Liver (tissue), 9 donors: ENCODE measurements around the gene TOE1. TPM values are rescaled to one million over a fixed set of nuclear protein-coding genes. Genes with fewer than 3 reads are reported as not detected.

Experiments used
- DNase-seq: peaks from one replicate; pipeline ENCODE4 v3.0.0-alpha.2; 2017; ENCODE audit warnings: low spot score
- H3K27ac ChIP-seq, 2 donors: one replicate each; pipeline ENCODE4 v1.7.0; 2013; ENCODE audit warnings: inconsistent platforms in 2 of 2, low read length in 2 of 2, control low read depth in 1 of 2, low read depth in 1 of 2, mild to moderate bottlenecking in 1 of 2
- H3K27me3 ChIP-seq, 4 donors: one replicate each; pipeline versions ENCODE4 v1.6.1 to v1.7.0; 2013; ENCODE audit warnings: low read length in 3 of 4, inconsistent platforms in 1 of 4, mild to moderate bottlenecking in 1 of 4, moderate library complexity in 1 of 4; ENCODE audit not compliant: control insufficient read depth in 4 of 4, insufficient read depth in 4 of 4
- H3K36me3 ChIP-seq, 4 donors: one replicate each; pipeline versions ENCODE4 v1.6.1 to v1.7.0; 2013; ENCODE audit warnings: low read length in 3 of 4, mild to moderate bottlenecking in 3 of 4, low read depth in 1 of 4, moderate library complexity in 1 of 4; ENCODE audit not compliant: control insufficient read depth in 4 of 4, insufficient read depth in 3 of 4
- H3K4me1 ChIP-seq, 4 donors: one replicate each; pipeline versions ENCODE4 v1.6.1 to v1.7.0; 2013; ENCODE audit warnings: low read length in 3 of 4, mild to moderate bottlenecking in 3 of 4, moderate library complexity in 1 of 4; ENCODE audit not compliant: control insufficient read depth in 4 of 4, insufficient read depth in 4 of 4
- H3K4me3 ChIP-seq, 3 donors: one replicate each; pipeline versions ENCODE4 v1.6.1 to v1.7.0; 2013; ENCODE audit warnings: low read length in 3 of 3, control low read depth in 1 of 3, low read depth in 1 of 3, mild to moderate bottlenecking in 1 of 3
- H3K9ac ChIP-seq, 2 donors: one replicate each; pipeline ENCODE4 v1.7.0; 2013; ENCODE audit warnings: low read length in 2 of 2, mild to moderate bottlenecking in 2 of 2, moderate library complexity in 2 of 2, control low read depth in 1 of 2, low read depth in 1 of 2
- H3K9me3 ChIP-seq, 4 donors: one replicate each; pipeline versions ENCODE4 v1.6.1 to v1.7.0; 2013; ENCODE audit warnings: low read length in 3 of 4; ENCODE audit not compliant: control insufficient read depth in 4 of 4
- EGR1 ChIP-seq, 2 donors: IDR thresholded peaks; 2 replicates each; pipeline ENCODE4 v1.6.1; 2016 to 2018; ENCODE audit warnings: antibody characterized with exemption in 2 of 2, low read depth in 2 of 2
- FOXA1 ChIP-seq: IDR thresholded peaks from 2 replicates; pipeline ENCODE4 v1.6.1; 2016; ENCODE audit warnings: antibody characterized with exemption
- FOXA2 ChIP-seq: IDR thresholded peaks from 2 replicates; pipeline ENCODE4 v1.6.1; 2016; ENCODE audit warnings: antibody characterized with exemption
- GABPA ChIP-seq, 2 donors: IDR thresholded peaks in 1 of 2; conservative IDR thresholded peaks in 1 of 2; 2 replicates each; pipeline ENCODE4 v1.6.1; 2016; ENCODE audit warnings: antibody characterized with exemption in 2 of 2, mild to moderate bottlenecking in 1 of 2, moderate library complexity in 1 of 2
- HNF4A ChIP-seq, 2 donors: conservative IDR thresholded peaks; 2 replicates each; pipeline ENCODE4 v1.6.1; 2016; ENCODE audit warnings: antibody characterized with exemption in 2 of 2, mild to moderate bottlenecking in 2 of 2
- HNF4G ChIP-seq: IDR thresholded peaks from 2 replicates; pipeline ENCODE4 v1.6.1; 2016; ENCODE audit warnings: antibody characterized with exemption
- JUND ChIP-seq, 2 donors: IDR thresholded peaks; 2 replicates each; pipeline ENCODE4 v1.6.1; 2016; ENCODE audit warnings: antibody characterized with exemption in 2 of 2
- RAD21 ChIP-seq, 2 donors: IDR thresholded peaks; 2 replicates each; pipeline ENCODE4 v1.6.1; 2016; ENCODE audit warnings: antibody characterized with exemption in 2 of 2, mild to moderate bottlenecking in 2 of 2
- SP1 ChIP-seq: IDR thresholded peaks from 2 replicates; pipeline ENCODE4 v1.6.1; 2018; ENCODE audit warnings: antibody characterized with exemption, mild to moderate bottlenecking
- TAF1 ChIP-seq: conservative IDR thresholded peaks from 2 replicates; pipeline ENCODE4 v1.6.1; 2016; ENCODE audit warnings: antibody characterized with exemption, mild to moderate bottlenecking
- WGBS: extraction: QIAGEN DNeasy Blood & Tissue Kit; methylation state at CpG from one replicate; pipeline ENCODE4 v1.1.7; 2013; 5-methylcytosine and 5-hydroxymethylcytosine counted together
- polyA plus RNA-seq, 2 donors: library from polyadenylated mRNA; stranded (reverse) in 1 of 2; unstranded in 1 of 2; fragments of 200-250 nt in 1 of 2; fragments of >200 nt in 1 of 2; fragmentation: Nextera tagmentation in 1 of 2; extraction: Ambion mirVana in 1 of 2; gene quantifications; one replicate each; pipeline versions ENCODE4 v1.2.1 to v1.2.3, GENCODE V29; 2013 to 2015
- total RNA-seq, 2 donors: library from RNA; depleted of rRNA; stranded (reverse); fragments of >200 nt; gene quantifications; one replicate each; pipeline ENCODE4 v1.2.3, GENCODE V29; 2014
- TF ChIP-seq, protein P1 (sequence below): IDR thresholded peaks from 2 replicates; pipeline ENCODE4 v1.6.1; 2016; ENCODE audit warnings: antibody characterized with exemption
- TF ChIP-seq, protein P2 (sequence below): IDR thresholded peaks from 2 replicates; pipeline ENCODE4 v1.6.1; 2016; ENCODE audit warnings: antibody characterized with exemption, mild to moderate bottlenecking
- TF ChIP-seq, protein P3 (sequence below): fragments of 150-350 bp; IDR thresholded peaks from 2 replicates; pipeline ENCODE4 v1.5.1; 2017; ENCODE audit warnings: improper control_type of control experiment, low read depth, low read length; ENCODE audit not compliant: missing input control
- TF ChIP-seq, protein P4 (sequence below): IDR thresholded peaks from 2 replicates; pipeline ENCODE4 v1.6.1; 2016; ENCODE audit warnings: antibody characterized with exemption
- TF ChIP-seq, protein P5 (sequence below): IDR thresholded peaks from 2 replicates; pipeline ENCODE4 v1.6.1; 2016; ENCODE audit warnings: antibody characterized with exemption
- donor health status: healthy.
- donor health status: healthy.
- donor health status: healthy.
- donor health status: healthy.
- donor health status: healthy.

Gene TOE1
- total and polyA plus RNA-seq, 4 donors: 3.5 to 9.1 (median 5.8) TPM

DNA sequence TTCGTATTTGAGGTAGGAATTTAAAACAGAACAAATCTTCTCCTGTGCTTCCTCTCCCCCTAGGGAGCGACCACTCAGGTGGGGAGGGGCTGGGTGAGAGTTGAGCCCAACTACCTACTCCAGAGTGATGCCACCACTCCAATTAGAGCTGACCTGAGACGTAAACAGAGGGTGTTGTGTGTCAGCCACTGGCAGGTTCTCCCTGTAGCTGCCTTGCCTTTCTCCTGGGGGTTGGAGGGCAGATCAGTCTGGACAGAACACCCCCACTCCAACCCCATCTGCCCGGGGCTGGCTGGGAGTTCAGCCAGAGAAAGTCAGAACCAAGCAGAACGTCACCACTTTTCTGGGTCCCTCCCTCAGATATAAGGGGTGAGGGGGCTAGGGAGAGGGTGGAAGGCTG lies 11.3 kb upstream of the TOE1 start:
- H3K9ac ChIP-seq: no peak overlapping the region
- no peak overlapping the region for H3K4me3 ChIP-seq
- H3K9me3 ChIP-seq: no peaks in the 10 kb centered on the region
- DNase-seq: no peak
- 86% methylated on average over 5 of the region's 5 CpGs for WGBS
- no peaks in the 10 kb centered on the region for H3K27me3 ChIP-seq
- TF ChIP-seq, protein P1, sequence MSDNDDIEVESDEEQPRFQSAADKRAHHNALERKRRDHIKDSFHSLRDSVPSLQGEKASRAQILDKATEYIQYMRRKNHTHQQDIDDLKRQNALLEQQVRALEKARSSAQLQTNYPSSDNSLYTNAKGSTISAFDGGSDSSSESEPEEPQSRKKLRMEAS: no peak
- TF ChIP-seq GABPA (IDR thresholded peaks at IDR 0.05 in 1 of 2, conservative IDR thresholded peaks at IDR 0.05 in 1 of 2): no peak
- TF ChIP-seq SP1: no peak
- no peak for TF ChIP-seq HNF4G
- TF ChIP-seq, protein P2, sequence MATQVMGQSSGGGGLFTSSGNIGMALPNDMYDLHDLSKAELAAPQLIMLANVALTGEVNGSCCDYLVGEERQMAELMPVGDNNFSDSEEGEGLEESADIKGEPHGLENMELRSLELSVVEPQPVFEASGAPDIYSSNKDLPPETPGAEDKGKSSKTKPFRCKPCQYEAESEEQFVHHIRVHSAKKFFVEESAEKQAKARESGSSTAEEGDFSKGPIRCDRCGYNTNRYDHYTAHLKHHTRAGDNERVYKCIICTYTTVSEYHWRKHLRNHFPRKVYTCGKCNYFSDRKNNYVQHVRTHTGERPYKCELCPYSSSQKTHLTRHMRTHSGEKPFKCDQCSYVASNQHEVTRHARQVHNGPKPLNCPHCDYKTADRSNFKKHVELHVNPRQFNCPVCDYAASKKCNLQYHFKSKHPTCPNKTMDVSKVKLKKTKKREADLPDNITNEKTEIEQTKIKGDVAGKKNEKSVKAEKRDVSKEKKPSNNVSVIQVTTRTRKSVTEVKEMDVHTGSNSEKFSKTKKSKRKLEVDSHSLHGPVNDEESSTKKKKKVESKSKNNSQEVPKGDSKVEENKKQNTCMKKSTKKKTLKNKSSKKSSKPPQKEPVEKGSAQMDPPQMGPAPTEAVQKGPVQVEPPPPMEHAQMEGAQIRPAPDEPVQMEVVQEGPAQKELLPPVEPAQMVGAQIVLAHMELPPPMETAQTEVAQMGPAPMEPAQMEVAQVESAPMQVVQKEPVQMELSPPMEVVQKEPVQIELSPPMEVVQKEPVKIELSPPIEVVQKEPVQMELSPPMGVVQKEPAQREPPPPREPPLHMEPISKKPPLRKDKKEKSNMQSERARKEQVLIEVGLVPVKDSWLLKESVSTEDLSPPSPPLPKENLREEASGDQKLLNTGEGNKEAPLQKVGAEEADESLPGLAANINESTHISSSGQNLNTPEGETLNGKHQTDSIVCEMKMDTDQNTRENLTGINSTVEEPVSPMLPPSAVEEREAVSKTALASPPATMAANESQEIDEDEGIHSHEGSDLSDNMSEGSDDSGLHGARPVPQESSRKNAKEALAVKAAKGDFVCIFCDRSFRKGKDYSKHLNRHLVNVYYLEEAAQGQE: no peak
- no peak for TF ChIP-seq TAF1
- TF ChIP-seq, protein P3, sequence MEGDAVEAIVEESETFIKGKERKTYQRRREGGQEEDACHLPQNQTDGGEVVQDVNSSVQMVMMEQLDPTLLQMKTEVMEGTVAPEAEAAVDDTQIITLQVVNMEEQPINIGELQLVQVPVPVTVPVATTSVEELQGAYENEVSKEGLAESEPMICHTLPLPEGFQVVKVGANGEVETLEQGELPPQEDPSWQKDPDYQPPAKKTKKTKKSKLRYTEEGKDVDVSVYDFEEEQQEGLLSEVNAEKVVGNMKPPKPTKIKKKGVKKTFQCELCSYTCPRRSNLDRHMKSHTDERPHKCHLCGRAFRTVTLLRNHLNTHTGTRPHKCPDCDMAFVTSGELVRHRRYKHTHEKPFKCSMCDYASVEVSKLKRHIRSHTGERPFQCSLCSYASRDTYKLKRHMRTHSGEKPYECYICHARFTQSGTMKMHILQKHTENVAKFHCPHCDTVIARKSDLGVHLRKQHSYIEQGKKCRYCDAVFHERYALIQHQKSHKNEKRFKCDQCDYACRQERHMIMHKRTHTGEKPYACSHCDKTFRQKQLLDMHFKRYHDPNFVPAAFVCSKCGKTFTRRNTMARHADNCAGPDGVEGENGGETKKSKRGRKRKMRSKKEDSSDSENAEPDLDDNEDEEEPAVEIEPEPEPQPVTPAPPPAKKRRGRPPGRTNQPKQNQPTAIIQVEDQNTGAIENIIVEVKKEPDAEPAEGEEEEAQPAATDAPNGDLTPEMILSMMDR: no peak
- no peak for TF ChIP-seq FOXA1
- no peak for TF ChIP-seq HNF4A (conservative IDR thresholded peaks at IDR 0.05)
- TF ChIP-seq, protein P4, sequence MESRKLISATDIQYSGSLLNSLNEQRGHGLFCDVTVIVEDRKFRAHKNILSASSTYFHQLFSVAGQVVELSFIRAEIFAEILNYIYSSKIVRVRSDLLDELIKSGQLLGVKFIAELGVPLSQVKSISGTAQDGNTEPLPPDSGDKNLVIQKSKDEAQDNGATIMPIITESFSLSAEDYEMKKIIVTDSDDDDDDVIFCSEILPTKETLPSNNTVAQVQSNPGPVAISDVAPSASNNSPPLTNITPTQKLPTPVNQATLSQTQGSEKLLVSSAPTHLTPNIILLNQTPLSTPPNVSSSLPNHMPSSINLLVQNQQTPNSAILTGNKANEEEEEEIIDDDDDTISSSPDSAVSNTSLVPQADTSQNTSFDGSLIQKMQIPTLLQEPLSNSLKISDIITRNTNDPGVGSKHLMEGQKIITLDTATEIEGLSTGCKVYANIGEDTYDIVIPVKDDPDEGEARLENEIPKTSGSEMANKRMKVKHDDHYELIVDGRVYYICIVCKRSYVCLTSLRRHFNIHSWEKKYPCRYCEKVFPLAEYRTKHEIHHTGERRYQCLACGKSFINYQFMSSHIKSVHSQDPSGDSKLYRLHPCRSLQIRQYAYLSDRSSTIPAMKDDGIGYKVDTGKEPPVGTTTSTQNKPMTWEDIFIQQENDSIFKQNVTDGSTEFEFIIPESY: no peak
- TF ChIP-seq RAD21 (IDR thresholded peaks at IDR 0.05): no peak
- no peak overlapping the region for H3K27ac ChIP-seq
- H3K36me3 ChIP-seq: peaks cover 2 to 23% (median 6%) of the 10 kb centered on the region in 4 donors
- H3K4me1 ChIP-seq: peaks cover 3 to 13% (median 7%) of the 10 kb centered on the region in 4 donors

DNA sequence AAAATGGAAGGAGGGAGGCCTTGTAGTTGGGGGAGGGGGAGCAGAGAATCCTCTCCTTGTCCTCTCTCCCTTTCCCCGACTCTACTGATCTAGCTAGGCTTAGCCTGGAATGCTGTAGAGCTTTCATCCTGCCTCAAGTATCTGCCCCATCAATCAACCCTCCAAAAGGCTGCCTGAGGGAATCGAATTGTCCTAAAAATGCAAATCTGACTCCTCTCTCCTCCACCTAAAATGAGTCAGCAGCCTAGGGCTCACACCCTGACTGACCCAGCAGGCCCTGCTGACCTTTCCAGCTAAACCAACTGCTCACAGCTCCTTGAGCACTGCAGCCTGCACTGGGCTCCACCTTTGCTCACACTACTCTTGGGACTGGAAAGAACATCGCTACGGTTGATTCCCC lies 10.5 kb upstream of the TOE1 start:
- DNase-seq: no peak
- Histone ChIP-seq H3K9ac (no peak overlapping the region), H3K4me1 (peaks cover 3 to 13% (median 7%) of the 10 kb centered on the region in 4 donors), H3K36me3 (peaks cover 2 to 25% (median 6%) of the 10 kb centered on the region in 4 donors), H3K9me3 (no peaks in the 10 kb centered on the region), H3K4me3 (no peak overlapping the region), H3K27ac (no peak overlapping the region), H3K27me3 (no peaks in the 10 kb centered on the region)
- TF ChIP-seq, protein P3: no peak
- TF ChIP-seq HNF4A (conservative IDR thresholded peaks at IDR 0.05) (no peak), FOXA2 (no peak), TAF1 (no peak), GABPA (IDR thresholded peaks at IDR 0.05 in 1 of 2, conservative IDR thresholded peaks at IDR 0.05 in 1 of 2) (no peak), SP1 (no peak), RAD21 (IDR thresholded peaks at IDR 0.05) (no peak), EGR1 (IDR thresholded peaks at IDR 0.05; ENCODE audit: low read depth in 2 of 2) (no peak), JUND (IDR thresholded peaks at IDR 0.05) (no peak)
- TF ChIP-seq, protein P5, sequence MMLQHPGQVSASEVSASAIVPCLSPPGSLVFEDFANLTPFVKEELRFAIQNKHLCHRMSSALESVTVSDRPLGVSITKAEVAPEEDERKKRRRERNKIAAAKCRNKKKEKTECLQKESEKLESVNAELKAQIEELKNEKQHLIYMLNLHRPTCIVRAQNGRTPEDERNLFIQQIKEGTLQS: no peak
- 88% methylated on average over 4 of the region's 4 CpGs for WGBS
